ENCODE measurements around the gene KCND3. TPM values are rescaled to one million over a fixed set of nuclear protein-coding genes. Genes with fewer than 3 reads are reported as not detected.

The KCND3 gene
- total RNA-seq, 1 experiment from 2014 or later, result not detected

DNA sequence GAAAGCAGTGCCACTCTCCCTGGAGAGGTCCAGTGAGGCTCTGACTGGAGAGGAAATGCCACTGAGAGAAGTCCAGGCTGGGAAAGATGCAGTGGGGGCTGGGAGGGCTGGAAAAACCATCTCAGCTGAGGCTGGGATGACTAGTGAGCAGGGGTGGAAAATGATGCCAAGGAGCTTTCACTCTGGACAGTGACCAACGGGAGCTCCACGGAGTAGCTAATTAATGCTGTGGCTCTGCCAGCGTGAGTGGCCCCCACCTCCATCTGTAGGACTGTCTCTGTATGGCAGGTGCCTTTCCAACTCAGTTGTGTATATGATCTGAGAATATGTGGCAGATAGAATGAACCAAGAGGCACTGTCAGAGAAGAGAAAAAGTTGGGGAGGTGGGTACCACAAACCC is 147.1 kb downstream of the KCND3 start:
- H2AFZ ChIP-seq, result no peak overlapping the region
- TF ChIP-seq EZH2 (IDR thresholded peaks at IDR 0.05; ENCODE audit: low read depth), result no peak
- TF ChIP-seq, protein P1, sequence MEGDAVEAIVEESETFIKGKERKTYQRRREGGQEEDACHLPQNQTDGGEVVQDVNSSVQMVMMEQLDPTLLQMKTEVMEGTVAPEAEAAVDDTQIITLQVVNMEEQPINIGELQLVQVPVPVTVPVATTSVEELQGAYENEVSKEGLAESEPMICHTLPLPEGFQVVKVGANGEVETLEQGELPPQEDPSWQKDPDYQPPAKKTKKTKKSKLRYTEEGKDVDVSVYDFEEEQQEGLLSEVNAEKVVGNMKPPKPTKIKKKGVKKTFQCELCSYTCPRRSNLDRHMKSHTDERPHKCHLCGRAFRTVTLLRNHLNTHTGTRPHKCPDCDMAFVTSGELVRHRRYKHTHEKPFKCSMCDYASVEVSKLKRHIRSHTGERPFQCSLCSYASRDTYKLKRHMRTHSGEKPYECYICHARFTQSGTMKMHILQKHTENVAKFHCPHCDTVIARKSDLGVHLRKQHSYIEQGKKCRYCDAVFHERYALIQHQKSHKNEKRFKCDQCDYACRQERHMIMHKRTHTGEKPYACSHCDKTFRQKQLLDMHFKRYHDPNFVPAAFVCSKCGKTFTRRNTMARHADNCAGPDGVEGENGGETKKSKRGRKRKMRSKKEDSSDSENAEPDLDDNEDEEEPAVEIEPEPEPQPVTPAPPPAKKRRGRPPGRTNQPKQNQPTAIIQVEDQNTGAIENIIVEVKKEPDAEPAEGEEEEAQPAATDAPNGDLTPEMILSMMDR (conservative IDR thresholded peaks at IDR 0.05), result no peak
- BruUV-seq (replicated peaks), result no TSS peak

GRCh38 chr1:111841746-111842145 is 147.7 kb downstream of the KCND3 start:
- TF ChIP-seq EZH2 (IDR thresholded peaks at IDR 0.05; ENCODE audit: low read depth), result no peak
- TF ChIP-seq, protein P1 (conservative IDR thresholded peaks at IDR 0.05), result no peak
- no peak for DNase-seq
- BruUV-seq (replicated peaks), result no TSS peak
- H3K79me2 ChIP-seq (ENCODE audit: low read depth), result no peaks in the 10 kb centered on the region
- H3F3A ChIP-seq (ENCODE audit: insufficient read depth, low read depth), result no peaks in the 10 kb centered on the region
- H4K20me1 ChIP-seq (ENCODE audit: insufficient read depth), result no peaks in the 10 kb centered on the region
- no peaks in the 10 kb centered on the region for H3K9me2 ChIP-seq (ENCODE audit: insufficient read depth)
- ChIA-PET CTCF (no interaction called here), POLR2A (ENCODE audit: unreplicated experiment) (no interaction called here)
- no peaks in the 10 kb centered on the region for H3K4me1 ChIP-seq (replicated peaks; ENCODE audit: insufficient read depth)
- intact Hi-C loops (cut with micrococcal nuclease; ENCODE audit: unreplicated experiment), result no loop called here
- no peaks in the 10 kb centered on the region for H3K9me3 ChIP-seq (ENCODE audit: insufficient read depth, low read depth)
- H3K4me3 ChIP-seq, result no peak overlapping the region
- no peaks in the 10 kb centered on the region for H3K36me3 ChIP-seq (ENCODE audit: low read depth)
- H3K27ac ChIP-seq, result no peak overlapping the region
- H3K4me2 ChIP-seq, result no peak overlapping the region
- H3K27me3 ChIP-seq (ENCODE audit: insufficient read depth, low read depth), result peaks cover 85% of the 10 kb centered on the region
- no peak overlapping the region for H2AFZ ChIP-seq

More for the DNA sequence above, 147.1 kb downstream of the KCND3 start:
- Histone ChIP-seq H4K20me1 (ENCODE audit: insufficient read depth) (no peaks in the 10 kb centered on the region), H3K36me3 (ENCODE audit: low read depth) (no peaks in the 10 kb centered on the region), H3K27ac (no peak overlapping the region), H3K79me2 (ENCODE audit: low read depth) (no peaks in the 10 kb centered on the region), H3K9me2 (ENCODE audit: insufficient read depth) (no peaks in the 10 kb centered on the region), H3K4me2 (no peak overlapping the region), H3K9me3 (ENCODE audit: insufficient read depth, low read depth) (no peaks in the 10 kb centered on the region), H3K4me3 (no peak overlapping the region), H3K4me1 (replicated peaks; ENCODE audit: insufficient read depth) (no peaks in the 10 kb centered on the region), H3K27me3 (ENCODE audit: insufficient read depth, low read depth) (peaks cover 85% of the 10 kb centered on the region), H3F3A (ENCODE audit: insufficient read depth, low read depth) (no peaks in the 10 kb centered on the region)
- no peak for DNase-seq
- ChIA-PET CTCF (no interaction called here), POLR2A (ENCODE audit: unreplicated experiment) (no interaction called here)
- intact Hi-C loops (cut with micrococcal nuclease; ENCODE audit: unreplicated experiment), result no loop called here

DNA sequence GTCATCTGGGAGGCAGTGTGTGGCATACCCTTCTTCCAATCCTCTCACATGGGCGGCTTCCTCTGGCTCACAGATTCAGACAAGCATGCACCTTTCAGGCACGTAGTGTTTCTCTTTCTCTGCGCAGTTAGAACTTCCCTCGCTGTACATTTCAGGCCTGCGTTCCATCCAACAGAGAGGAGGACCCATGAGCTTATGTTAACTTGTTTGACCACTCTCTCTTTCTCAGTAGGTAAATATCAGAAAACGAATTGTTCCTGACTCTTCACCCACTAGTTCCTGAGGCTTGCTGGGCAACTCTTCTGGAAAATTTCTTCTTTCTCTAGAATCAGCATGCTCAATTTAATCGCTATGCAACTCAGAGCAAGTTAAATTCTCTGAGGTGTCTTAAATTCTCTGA is 148.3 kb downstream of the KCND3 start:
- Histone ChIP-seq H3K4me3 (no peak overlapping the region), H3K36me3 (ENCODE audit: low read depth) (no peaks in the 10 kb centered on the region), H3K4me2 (no peak overlapping the region), H2AFZ (no peak overlapping the region), H3K27me3 (ENCODE audit: insufficient read depth, low read depth) (peaks cover 85% of the 10 kb centered on the region), H3K9me3 (ENCODE audit: insufficient read depth, low read depth) (no peaks in the 10 kb centered on the region), H3K9me2 (ENCODE audit: insufficient read depth) (no peaks in the 10 kb centered on the region), H3K79me2 (ENCODE audit: low read depth) (no peaks in the 10 kb centered on the region), H3F3A (ENCODE audit: insufficient read depth, low read depth) (no peaks in the 10 kb centered on the region), H3K4me1 (replicated peaks; ENCODE audit: insufficient read depth) (no peaks in the 10 kb centered on the region), H3K27ac (no peak overlapping the region), H4K20me1 (ENCODE audit: insufficient read depth) (no peaks in the 10 kb centered on the region)
- DNase-seq, result no peak
- CTCF ChIA-PET, result no interaction called here
- intact Hi-C loops (cut with micrococcal nuclease; ENCODE audit: unreplicated experiment), result no loop called here
- TF ChIP-seq, protein P1 (conservative IDR thresholded peaks at IDR 0.05), result no peak
- TF ChIP-seq EZH2 (IDR thresholded peaks at IDR 0.05; ENCODE audit: low read depth), result no peak
- POLR2A ChIA-PET (ENCODE audit: unreplicated experiment), result no interaction called here
- no TSS peak for BruUV-seq (replicated peaks)

All from PC-9 (cell line).